DND-41 (cell line): Measurements from ENCODE around the gene KRTAP5-9.

Experiments
- EZH2 ChIP-seq: IDR thresholded peaks from 3 replicates; pipeline ENCODE4 v1.6.1; 2012; ENCODE audit warnings: borderline replicate concordance, low read depth, mild to moderate bottlenecking, moderate library complexity, low read length, inconsistent platforms; ENCODE audit not compliant: severe bottlenecking
- TF ChIP-seq, protein P1 (sequence below): IDR thresholded peaks from 2 replicates; pipeline ENCODE4 v1.5.1; 2012; ENCODE audit warnings: borderline replicate concordance, low read length, moderate library complexity, mild to moderate bottlenecking; ENCODE audit not compliant: poor library complexity, severe bottlenecking; ENCODE audit errors: extremely low read depth

DNA sequence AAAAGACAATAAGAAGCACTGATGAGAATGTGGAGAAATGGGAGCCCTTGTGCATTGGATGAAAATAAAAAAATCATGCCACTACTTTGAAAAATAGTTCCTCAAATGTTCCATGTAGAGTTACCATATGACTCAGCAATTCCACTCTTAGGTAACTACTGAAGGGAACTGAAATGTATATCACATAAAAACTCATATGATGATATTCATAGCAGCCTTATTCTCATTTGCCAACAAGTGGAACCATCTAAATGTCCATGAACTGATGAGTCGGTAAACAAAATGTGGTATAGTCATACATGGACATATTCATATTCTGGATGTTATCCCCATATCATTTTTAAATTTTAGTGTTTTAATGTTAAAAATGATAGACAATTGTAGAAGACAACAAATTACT is 3.5 kb downstream of the KRTAP5-9 start:
- TF ChIP-seq, protein P1, sequence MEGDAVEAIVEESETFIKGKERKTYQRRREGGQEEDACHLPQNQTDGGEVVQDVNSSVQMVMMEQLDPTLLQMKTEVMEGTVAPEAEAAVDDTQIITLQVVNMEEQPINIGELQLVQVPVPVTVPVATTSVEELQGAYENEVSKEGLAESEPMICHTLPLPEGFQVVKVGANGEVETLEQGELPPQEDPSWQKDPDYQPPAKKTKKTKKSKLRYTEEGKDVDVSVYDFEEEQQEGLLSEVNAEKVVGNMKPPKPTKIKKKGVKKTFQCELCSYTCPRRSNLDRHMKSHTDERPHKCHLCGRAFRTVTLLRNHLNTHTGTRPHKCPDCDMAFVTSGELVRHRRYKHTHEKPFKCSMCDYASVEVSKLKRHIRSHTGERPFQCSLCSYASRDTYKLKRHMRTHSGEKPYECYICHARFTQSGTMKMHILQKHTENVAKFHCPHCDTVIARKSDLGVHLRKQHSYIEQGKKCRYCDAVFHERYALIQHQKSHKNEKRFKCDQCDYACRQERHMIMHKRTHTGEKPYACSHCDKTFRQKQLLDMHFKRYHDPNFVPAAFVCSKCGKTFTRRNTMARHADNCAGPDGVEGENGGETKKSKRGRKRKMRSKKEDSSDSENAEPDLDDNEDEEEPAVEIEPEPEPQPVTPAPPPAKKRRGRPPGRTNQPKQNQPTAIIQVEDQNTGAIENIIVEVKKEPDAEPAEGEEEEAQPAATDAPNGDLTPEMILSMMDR, result no peak
- no peak for TF ChIP-seq EZH2
